ENCODE measurements around the gene TMOD4. TPM values are rescaled to one million over a fixed set of nuclear protein-coding genes. Genes with fewer than 3 reads are reported as not detected.

TMOD4 gene
- total and polyA plus RNA-seq, 9 of the 15 experiments (the other 6 are each of a cell fraction or from before 2014, with no cell fraction given), result 0.18 to 1.8 (median 1.1) TPM; not detected in 1

DNA sequence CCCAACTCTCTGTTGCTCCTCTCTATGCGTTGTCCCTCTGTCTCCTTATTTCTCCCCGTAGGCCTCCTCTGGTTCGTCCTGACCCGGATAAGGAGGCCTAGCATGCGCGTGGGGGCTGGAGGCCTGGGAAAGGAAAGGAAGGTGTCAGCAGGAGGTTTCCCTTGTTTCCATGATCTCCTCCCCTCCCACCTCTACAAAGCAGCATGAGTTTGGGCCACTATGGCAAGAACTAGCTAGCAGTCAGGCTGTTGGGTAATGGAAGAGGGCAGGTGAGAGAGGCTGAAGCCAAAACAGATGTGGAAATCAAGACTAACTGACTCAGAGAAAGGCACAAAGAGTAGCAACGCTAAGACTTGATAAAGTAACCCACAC, 28.7 kb downstream of the TMOD4 start (continued):
- TF ChIP-seq TAF1 (IDR thresholded peaks at IDR 0.05; ENCODE audit: control insufficient read depth, extremely low read depth, insufficient read depth, low read length, severe bottlenecking) (no peak), RHOXF2B (CRISPR knock-in tag; conservative IDR thresholded peaks at IDR 0.05) (no peak), ZBTB7A (IDR thresholded peaks at IDR 0.05; ENCODE audit: borderline replicate concordance, control insufficient read depth, low read depth, low read length) (no peak), ZNF224 (CRISPR knock-in tag; IDR thresholded peaks at IDR 0.05) (no peak), TAF7 (tag; IDR thresholded peaks at IDR 0.05) (no peak), ZNF445 (CRISPR knock-in tag; IDR thresholded peaks at IDR 0.05; ENCODE audit: low read depth) (no peak), HDAC8 (tag; IDR thresholded peaks at IDR 0.05) (no peak)
- TF ChIP-seq, protein P1, sequence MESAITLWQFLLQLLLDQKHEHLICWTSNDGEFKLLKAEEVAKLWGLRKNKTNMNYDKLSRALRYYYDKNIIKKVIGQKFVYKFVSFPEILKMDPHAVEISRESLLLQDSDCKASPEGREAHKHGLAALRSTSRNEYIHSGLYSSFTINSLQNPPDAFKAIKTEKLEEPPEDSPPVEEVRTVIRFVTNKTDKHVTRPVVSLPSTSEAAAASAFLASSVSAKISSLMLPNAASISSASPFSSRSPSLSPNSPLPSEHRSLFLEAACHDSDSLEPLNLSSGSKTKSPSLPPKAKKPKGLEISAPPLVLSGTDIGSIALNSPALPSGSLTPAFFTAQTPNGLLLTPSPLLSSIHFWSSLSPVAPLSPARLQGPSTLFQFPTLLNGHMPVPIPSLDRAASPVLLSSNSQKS (CRISPR knock-in tag; IDR thresholded peaks at IDR 0.05), result no peak
- TF ChIP-seq, protein P2, sequence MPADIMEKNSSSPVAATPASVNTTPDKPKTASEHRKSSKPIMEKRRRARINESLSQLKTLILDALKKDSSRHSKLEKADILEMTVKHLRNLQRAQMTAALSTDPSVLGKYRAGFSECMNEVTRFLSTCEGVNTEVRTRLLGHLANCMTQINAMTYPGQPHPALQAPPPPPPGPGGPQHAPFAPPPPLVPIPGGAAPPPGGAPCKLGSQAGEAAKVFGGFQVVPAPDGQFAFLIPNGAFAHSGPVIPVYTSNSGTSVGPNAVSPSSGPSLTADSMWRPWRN (IDR thresholded peaks at IDR 0.05; ENCODE audit: low read depth), result no peak
